Prostate gland (tissue), 2 donors: ENCODE measurements around the gene SH3BGRL3. TPM values are rescaled to one million over a fixed set of nuclear protein-coding genes. Genes with fewer than 3 reads are reported as not detected.

Source experiments
- DNase-seq: peaks from one replicate; pipeline ENCODE4 v3.0.0-alpha.2; 2019; ENCODE audit warnings: low spot score
- H3K27ac ChIP-seq, 2 donors: fragments of 200-600 bp; sonication (generic); 2 replicates each; pipeline ENCODE4 v1.5.1; 2017 to 2019
- H3K27me3 ChIP-seq: fragments of 200-600 bp; sonication (generic); replicated peaks from 2 replicates; pipeline ENCODE4 v1.5.1; 2019; ENCODE audit not compliant: insufficient read depth
- H3K36me3 ChIP-seq, 2 donors: fragments of 200-600 bp; sonication (generic); 1 replicate in 1 of 2; 2 replicates in 1 of 2; pipeline versions ENCODE4 v1.5.1 to v1.8.1; 2017 to 2019
- H3K4me1 ChIP-seq: fragments of 200-600 bp; sonication (generic); replicated peaks from 2 replicates; pipeline ENCODE4 v1.5.1; 2019
- H3K4me3 ChIP-seq, 2 donors: fragments of 200-600 bp; sonication (generic); 2 replicates each; pipeline ENCODE4 v1.5.1; 2017 to 2019
- H3K9me3 ChIP-seq: fragments of 200-600 bp; sonication (generic); 2 replicates; pipeline ENCODE4 v1.5.1; 2017
- CTCF ChIP-seq, 4 experiments: fragments of 200-600 bp in 2 of 4; fragments of 450-650 bp in 2 of 4; sonication (generic) in 2 of 4; IDR thresholded peaks; 1 replicate in 3 of 4; 2 replicates in 1 of 4; pipeline ENCODE4 v1.5.1; 2016 to 2019; ENCODE audit warnings: antibody characterized with exemption in 4 of 4, mild to moderate bottlenecking in 2 of 4, moderate library complexity in 2 of 4
- POLR2A ChIP-seq: fragments of 450-650 bp; IDR thresholded peaks from one replicate; pipeline ENCODE4 v1.6.1; 2016; ENCODE audit warnings: antibody characterized with exemption, mild to moderate bottlenecking
- POLR2AphosphoS5 ChIP-seq: sonication (generic); formaldehyde crosslinking; IDR thresholded peaks from one replicate; pipeline ENCODE4 v1.6.1; 2017; ENCODE audit warnings: antibody characterized with exemption
- WGBS: methylation state at CpG from one replicate; pipeline ENCODE4 v1.1.5; 2018; 5-methylcytosine and 5-hydroxymethylcytosine counted together
- intact Hi-C: fragments of 100-400 bp; cut with DNase I; formaldehyde crosslinking; loops from one replicate; pipeline ENCODE4 v1.14.2; 2022
- total RNA-seq, 2 donors: library from RNA; depleted of rRNA; stranded (reverse); fragments of >200 nt; gene quantifications; one replicate each; pipeline ENCODE4 v1.1.0, GENCODE V29; 2016

SH3BGRL3 gene
- total RNA-seq, 2 donors from 2014 or later, result 37.4 to 55.3 TPM

GRCh38 chr1:26259005-26259404, 20.9 kb upstream of the SH3BGRL3 start:
- Histone ChIP-seq H3K4me3 (no peak overlapping the region), H3K9me3 (no peaks in the 10 kb centered on the region), H3K4me1 (no peaks in the 10 kb centered on the region), H3K27me3 (no peaks in the 10 kb centered on the region), H3K27ac (no peak overlapping the region), H3K36me3 (no peaks in the 10 kb centered on the region)
- intact Hi-C loops, result no loop called here
- TF ChIP-seq POLR2A (no peak), CTCF (IDR thresholded peaks at IDR 0.05) (no peak), POLR2AphosphoS5 (no peak)
- 82% methylated on average over 2 of the region's 2 CpGs for WGBS
- DNase-seq, result no peak

DNA sequence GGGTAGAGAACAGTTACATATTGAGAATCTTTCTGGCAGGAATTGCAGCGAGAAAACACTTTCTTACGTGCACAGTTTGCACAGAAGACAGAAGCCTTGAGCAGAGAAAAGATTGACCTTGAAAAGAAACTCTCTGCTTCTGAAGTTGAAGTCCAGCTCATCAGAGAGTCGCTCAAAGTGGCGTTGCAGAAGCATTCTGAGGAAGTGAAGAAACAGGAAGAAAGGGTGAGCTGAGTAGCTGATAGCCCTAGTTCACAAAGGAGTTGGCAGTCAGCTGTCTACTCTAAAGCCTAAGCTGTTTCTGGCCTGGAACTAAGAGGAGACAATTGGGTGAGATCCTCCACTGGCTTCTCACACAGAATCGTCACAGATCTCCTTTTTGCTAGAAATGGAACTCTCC, 20.3 kb upstream of the SH3BGRL3 start:
- no peak overlapping the region for H3K27ac ChIP-seq
- H3K9me3 ChIP-seq, result no peaks in the 10 kb centered on the region
- H3K4me1 ChIP-seq, result no peaks in the 10 kb centered on the region
- H3K27me3 ChIP-seq, result no peaks in the 10 kb centered on the region
- no peak for DNase-seq
- intact Hi-C loops, result no loop called here
- TF ChIP-seq POLR2AphosphoS5 (no peak), CTCF (IDR thresholded peaks at IDR 0.05) (no peak), POLR2A (no peak)
- 91% methylated on average over 5 of the region's 5 CpGs for WGBS
- H3K36me3 ChIP-seq, result no peaks in the 10 kb centered on the region
- H3K4me3 ChIP-seq, result no peak overlapping the region

- H3K36me3 ChIP-seq, result no peaks in the 10 kb centered on the region
- no peak for DNase-seq
- H3K27ac ChIP-seq, result no peak overlapping the region
- TF ChIP-seq POLR2A (no peak), POLR2AphosphoS5 (no peak), CTCF (IDR thresholded peaks at IDR 0.05) (no peak)
- H3K27me3 ChIP-seq, result no peaks in the 10 kb centered on the region
- 92% methylated on average over 5 of the region's 5 CpGs for WGBS
- no peaks in the 10 kb centered on the region for H3K9me3 ChIP-seq
- intact Hi-C loops, result no loop called here
- H3K4me1 ChIP-seq, result no peaks in the 10 kb centered on the region
- H3K4me3 ChIP-seq, result no peak overlapping the region
These were observed 16.7 kb upstream of the SH3BGRL3 start for GRCh38 chr1:26263212-26263611.

GRCh38 chr1:26265405-26265804, 14.5 kb upstream of the SH3BGRL3 start:
- Histone ChIP-seq H3K27me3 (no peaks in the 10 kb centered on the region), H3K27ac (no peak overlapping the region), H3K9me3 (no peaks in the 10 kb centered on the region), H3K4me1 (no peaks in the 10 kb centered on the region), H3K4me3 (no peak overlapping the region), H3K36me3 (no peaks in the 10 kb centered on the region)
- TF ChIP-seq POLR2A (no peak), POLR2AphosphoS5 (no peak), CTCF (IDR thresholded peaks at IDR 0.05) (no peak)
- no peak for DNase-seq
- intact Hi-C loops, result no loop called here
- WGBS, result 95% methylated on average over 1 of the region's 1 CpG

- H3K4me3 ChIP-seq, result no peak overlapping the region
- intact Hi-C loops, result no loop called here
- no peaks in the 10 kb centered on the region for H3K4me1 ChIP-seq
- H3K9me3 ChIP-seq, result no peaks in the 10 kb centered on the region
- 97% methylated on average over 9 of the region's 9 CpGs for WGBS
- no peaks in the 10 kb centered on the region for H3K36me3 ChIP-seq
- TF ChIP-seq CTCF (IDR thresholded peaks at IDR 0.05), result no peak
- no peak for TF ChIP-seq POLR2A
- TF ChIP-seq POLR2AphosphoS5, result no peak
- no peak overlapping the region for H3K27ac ChIP-seq
- no peaks in the 10 kb centered on the region for H3K27me3 ChIP-seq
- no peak for DNase-seq
These were observed 11.3 kb upstream of the SH3BGRL3 start for GRCh38 chr1:26268290-26269197.
